Activated T-cell treated with anti-CD3 and anti-CD28 coated beads, Interleukin-2, amount 50 U/mL, for 1 hour (primary cell): ENCODE results near the gene TPP1.

Experiments used
- DNase-seq: peaks from one replicate; pipeline ENCODE4 v3.0.0-alpha.2; 2020

TPP1 gene

DNA sequence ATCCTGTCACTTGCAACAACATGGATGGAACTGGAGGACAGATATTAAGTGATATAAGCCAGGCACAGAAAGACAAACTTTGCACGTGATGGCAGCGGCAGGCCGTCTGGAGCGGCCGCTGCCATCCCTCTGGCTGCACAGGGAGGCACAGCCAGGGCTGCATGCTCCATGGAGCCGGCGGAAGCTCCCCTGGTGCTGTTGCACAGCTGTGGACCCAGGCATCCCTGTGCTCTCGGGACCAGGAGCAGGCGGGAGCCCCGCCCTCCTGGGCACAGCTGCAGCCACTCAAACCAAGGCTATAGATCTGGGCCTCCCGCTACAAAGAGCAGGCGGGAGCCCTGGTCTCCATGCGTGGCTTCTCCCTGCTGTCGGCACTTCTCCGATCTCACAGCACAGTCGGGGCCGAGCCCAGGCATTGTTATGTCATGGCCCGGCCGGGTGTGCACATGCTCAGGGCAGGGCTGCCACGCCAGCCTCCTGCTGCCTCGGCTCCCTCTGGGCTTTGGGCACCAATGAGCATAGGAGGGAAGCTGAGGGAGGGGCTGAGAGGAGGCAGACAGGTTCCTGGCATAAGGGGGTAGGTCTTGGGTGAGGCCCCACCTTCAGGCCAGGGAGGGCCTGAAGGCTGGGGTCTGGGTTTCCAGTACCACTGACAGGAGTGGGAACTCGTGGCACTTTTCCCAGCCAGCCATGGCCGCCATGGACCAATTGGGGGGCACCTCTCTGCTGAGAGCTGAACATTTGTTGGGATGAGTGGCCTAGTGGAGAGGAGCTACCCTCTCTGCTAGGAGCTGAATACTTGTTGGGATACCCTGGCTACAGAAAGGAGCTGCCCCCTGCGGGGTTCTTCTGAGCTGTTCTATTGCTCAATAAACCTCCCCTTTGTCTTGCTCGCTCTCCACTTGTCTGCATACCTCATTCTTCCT lies 32.5 kb downstream of the TPP1 start:
- DNase-seq = no peak

DNA sequence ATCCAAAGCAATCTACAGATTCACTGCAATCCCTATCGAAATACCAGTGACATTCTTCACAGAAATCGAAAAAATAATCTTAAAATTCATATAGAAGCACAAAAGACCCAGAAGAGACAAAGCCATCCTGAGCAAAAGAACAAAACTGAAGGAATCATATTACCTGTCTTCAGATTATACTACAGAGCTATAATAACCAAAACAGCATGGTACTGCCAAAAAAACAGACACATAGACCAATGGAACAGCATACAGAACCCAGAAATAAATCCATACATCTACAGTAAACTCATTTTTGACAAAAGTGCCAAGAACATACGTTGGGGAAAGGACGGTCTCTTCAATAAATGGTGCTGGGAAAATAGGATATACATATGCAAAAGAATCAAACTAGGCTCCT lies 34.7 kb downstream of the TPP1 start:
- DNase-seq = no peak

DNA sequence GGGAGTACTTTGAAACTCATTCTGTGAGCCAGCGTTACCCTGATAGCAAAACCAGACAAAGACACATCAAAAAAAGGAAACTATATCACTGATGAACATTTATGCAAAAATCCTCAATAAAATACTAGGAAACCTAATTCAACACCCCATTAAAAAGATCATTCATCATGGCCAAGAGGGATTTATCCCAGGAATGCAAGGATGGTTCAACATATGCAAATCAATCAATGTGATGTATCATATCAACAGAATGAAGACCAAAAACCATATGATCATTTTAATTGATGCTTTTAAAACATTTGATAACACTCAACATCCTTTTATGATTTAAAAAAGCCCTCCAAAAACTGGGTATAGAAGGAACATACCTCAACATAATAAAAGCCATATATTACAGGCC lies 35.6 kb downstream of the TPP1 start:
- DNase-seq = no peak

DNA sequence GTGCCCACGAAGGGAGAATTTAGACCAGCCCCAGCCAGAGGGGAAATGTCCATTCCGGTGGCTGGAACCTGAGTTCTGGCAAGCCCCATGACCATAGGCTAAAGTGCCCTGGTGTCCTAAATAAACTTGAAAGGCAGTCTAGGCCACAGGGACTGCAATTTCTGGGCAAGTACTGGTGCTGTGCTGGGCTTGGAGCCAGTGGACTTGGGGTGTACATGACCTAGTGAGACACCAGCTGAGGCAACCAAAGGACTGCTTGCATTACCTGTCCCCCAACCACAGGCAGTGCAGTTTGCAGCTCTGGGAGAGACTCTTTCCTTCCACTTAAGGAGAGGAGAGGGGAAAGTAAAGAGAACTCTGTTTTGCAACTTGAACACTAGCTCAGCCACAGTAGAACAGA lies 39.5 kb downstream of the TPP1 start:
- DNase-seq = no peak

DNA sequence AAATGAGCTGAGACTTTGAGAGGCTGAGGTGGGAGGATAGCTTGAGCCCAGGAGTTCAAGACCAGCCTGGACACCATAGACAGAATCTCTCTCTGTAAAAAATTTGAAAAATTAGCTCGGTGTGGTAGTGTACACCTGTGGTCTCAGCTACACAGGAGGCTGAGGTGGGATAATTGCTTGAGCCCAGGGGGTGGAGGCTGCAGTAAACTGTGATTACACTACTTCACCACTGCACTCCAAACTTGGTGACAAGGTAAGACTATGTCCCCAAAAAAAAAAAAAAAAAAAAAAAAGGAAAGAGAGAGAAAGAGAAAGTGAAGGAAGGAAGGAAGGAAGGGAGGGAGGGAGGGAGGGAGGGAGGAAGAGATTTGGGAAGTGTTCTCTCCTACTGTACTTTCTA lies 41.1 kb downstream of the TPP1 start:
- DNase-seq = no peak

DNA sequence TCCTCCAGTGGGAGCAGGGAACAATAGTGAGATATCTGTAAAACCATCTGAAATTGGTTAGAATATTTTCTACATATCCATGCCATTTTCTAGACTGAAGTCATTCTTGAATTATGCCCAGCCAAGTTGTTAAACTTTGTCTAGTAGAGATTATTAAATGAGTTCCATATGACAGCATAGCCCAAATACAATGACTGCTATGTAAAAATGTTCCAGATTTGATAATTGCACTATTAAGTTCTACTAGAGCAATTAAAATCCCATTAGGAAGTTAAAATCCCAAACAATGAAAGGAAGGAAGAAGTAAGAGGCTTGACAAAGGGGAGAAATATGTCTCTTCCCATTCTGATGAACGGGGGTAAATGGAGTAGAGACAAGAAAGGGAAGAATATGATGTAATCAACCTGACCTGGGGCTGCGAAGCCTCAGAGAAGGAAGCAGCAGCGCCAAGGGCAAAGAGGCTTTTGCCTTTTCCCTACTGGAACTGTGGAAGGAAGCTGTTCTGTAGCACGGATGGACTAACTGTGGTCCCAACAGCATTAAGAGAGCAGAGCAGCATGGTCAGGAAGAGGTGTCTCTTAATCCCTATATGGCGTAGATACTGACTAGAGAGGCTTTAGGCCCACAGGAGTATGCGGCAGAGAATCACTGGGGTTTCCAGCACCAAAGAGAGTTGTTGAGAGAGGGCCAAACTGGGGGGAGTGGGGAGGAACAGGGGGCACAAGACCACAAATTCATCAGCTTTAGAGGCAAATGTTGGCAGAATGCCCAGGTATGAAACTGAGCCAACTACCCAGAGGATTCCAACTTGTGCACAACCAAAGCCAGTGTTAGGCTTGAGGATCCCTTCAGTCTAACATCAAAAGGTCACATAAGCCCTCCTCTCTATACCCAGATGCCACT lies 42.5 kb downstream of the TPP1 start:
- DNase-seq = no peak

DNA sequence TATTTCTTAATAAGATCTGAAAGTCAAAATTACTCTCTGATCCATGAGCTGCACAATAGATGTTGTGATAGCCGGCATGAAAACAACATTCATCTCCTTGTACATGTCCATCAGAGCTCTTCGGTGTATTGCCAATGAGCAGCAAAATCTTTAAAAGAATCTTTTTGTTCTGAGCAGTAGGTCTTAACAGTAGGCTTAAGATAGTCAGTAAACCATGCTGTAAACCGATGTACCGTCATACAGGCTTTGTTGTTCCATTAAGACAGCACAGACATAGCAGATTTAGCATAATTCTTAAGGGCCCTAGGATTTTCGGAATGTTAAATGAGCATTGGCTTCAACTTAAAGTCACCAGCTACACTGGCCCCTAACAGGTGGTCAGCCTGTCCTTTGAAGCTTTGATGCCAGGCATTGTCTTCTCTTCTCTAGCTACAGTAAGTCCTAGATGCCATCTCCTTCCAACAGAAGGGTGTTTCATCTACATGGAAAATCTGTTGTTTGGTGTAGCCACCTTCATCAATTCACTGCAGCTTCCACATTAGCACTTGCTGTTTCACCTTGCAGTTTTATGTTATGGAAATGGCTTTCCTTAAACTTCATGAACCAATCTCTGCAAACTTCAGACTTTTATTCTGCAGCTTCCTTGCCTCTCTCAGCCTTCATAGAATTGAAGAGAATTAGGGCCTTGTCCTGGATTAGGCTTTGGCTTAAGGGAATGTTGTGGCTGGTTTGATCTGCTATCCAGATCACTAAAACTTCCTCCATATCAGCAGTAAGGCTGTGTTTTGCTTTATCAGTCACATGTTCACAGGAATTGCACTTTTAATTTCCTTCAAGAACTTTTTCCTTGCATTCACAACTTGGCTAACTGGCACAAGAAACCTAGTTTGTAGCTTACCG lies 44.2 kb downstream of the TPP1 start:
- DNase-seq = no peak

DNA sequence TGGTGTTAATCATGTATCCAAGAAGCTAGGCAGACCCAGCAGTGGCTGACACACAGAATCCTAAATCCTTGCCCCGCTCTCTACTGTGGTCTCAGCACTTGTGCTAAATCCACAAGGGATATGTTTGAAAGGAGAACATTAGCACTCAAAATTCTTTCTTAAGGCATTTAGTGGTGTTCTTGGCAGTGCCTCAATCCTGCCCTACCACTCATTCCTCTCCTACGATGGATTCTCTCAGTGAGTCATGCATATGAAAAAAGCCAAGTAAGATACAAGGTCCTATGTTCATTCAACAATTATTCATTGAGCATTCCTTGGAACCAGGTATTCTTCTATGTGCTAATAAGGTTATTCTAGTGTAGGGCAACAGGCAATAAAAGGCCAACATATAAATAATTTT lies 47.0 kb downstream of the TPP1 start:
- DNase-seq = no peak

DNA sequence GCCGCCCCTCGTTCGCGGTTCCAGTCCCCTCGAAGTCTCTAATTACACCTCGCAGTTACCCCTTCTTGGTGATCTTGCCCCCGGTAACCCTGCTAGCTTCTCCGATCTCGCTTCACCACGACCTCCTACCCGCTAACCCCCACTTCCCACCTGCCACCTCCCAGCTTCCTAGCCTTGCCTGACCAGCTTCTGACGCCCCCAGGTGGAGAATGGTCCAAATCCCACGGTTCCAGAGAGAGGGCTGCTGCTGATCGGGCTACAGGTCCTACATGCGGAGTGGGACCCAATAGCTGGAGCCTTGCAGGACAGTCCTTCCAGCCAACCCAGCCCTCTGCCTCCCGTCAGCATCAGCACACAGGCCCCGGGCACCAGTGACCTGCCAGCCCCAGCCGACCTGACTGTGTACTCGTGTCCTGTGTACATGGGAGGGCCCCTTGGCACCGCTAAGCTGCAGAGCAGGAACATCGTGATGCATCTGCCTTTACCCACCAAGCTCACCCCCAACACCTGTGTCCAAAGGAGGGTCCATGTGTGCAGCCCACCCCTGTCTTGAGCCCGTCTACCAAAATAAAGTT lies 47.7 kb downstream of the TPP1 start:
- no peak for DNase-seq

DNA sequence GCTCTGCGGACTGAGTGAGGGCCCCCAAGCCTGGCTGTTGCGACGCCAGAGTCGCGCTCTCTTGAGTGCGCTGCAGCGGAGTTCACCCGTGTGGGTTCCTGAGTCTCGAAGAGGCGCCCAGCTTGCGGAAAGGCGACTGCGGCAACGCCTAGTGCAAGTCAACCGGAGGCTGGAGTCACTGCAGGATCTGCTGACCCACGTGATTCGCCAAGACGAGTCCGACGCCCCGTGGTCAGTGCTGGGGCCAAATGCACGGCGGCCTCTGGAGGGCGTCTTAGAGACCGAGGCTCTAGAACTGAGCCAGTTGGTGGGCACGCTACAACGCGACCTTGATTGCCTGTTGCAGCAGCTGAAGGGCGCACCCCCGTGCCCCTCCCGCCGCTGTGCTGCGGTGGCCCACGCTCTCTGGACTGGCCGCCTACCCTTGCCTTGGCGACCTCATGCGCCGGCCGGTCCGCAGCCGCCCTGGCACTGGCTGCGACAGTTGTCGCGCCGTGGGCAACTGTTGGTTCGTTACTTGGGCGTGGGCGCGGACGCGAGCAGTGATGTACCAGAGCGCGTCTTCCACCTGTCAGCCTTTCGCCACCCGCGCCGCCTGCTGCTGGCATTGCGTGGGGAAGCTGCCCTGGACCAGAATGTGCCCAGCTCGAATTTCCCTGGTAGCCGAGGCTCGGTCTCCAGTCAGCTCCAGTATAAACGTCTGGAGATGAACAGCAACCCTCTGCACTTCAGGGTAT lies 48.4 kb downstream of the TPP1 start:
- no peak for DNase-seq

DNA sequence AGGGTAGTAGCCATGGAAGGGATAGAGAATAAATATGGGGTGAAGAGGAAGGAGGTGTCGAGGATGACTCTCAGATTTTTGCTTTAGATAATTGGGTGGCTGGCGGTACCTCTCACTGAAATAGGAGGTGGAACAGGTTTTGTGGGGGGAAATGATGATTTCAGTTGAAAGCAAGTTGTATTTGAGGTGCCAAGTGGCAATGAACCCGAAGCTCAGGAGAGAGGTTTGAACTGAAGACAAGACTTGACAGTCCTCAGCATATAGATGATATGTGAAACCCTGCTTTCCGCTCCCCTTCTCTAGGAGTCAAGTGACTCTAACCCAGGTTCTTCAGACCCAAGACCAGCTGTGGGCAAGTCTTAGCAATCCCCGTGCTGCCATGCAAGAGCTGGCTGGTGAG lies 49.5 kb downstream of the TPP1 start:
- DNase-seq = no peak

DNA sequence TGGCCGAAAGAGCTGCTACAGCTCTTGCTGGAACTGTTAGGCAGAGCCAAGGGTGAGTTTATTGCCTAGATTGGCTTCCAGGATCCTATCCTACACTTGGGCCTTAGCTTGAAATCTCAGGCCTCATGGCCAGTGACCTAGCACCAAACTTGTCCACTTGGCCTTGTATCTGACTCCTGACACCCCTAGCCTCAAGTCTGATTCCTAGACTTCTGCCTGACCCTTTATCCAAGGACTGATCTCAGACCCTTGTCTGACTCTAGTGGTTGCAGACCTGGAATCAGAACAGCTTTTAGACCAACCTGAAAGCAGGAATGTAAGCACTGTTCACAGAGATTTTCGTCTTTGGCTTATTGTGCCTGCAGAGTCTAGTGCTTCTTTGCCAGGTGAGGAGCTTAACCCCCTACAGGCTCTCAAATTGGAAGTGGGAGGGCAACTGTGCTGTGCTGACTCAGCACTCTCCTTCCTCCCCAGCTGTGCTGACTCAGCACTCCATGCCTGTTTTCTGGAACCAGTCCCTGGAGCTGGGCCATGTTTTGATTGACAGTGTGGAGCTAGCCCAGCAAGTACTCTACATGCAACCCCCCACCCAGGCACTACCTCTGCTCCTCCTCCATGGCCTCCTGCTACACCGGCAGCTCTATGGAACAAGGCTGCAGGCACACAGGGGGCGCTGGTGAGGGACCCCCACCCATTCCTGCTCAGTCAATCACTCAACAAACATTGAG lies 50.9 kb downstream of the TPP1 start:
- no peak for DNase-seq

DNA sequence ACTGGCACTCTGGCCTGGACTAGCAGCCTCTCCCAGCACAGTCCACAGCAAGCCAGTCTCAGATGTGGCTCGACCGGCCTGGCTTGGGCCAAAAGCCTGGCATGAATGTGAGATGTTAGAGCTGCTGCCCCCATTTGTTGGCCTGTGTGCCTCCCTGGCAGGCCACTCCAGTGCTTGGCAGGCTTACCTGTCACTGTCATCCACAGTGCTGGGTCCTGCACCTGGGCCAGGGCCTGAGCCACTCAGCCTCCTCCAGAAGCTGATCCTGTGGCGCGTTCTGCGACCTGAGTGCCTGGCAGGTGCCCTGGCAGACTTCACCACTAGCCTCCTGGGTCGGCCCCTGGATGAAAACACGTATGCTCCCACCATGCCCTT lies 51.9 kb downstream of the TPP1 start:
- no peak for DNase-seq

DNA sequence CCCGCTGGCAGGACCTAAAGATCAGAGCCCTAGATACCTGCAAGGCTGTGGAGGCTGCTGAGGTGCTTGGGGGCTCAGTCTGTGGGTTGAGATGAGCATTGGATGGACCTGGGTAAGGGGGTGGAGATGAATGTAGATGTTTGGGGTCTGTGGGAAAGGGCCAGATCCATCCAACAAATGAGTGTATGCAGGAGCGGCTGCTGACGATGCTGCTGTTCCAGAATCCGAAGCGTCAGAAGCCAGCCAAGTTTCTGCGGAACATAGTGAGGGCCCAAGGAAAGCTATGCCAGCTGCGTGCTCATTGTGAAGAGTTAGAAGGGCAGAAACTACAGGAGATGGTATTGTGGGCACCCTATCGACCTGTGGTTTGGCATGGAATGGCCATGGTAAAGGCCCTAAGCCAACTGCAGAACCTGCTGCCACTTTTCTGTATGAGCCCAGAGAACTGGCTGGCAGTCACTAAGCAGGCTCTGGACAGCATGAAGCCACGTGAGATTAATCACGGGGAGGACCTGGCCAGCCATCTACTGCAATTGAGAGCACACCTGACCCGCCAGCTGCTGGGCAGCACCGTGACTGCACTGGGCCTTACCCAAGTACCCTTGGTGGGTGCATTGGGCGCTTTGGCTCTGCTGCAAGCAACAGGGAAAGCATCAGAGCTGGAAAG lies 52.4 kb downstream of the TPP1 start:
- no peak for DNase-seq

DNA sequence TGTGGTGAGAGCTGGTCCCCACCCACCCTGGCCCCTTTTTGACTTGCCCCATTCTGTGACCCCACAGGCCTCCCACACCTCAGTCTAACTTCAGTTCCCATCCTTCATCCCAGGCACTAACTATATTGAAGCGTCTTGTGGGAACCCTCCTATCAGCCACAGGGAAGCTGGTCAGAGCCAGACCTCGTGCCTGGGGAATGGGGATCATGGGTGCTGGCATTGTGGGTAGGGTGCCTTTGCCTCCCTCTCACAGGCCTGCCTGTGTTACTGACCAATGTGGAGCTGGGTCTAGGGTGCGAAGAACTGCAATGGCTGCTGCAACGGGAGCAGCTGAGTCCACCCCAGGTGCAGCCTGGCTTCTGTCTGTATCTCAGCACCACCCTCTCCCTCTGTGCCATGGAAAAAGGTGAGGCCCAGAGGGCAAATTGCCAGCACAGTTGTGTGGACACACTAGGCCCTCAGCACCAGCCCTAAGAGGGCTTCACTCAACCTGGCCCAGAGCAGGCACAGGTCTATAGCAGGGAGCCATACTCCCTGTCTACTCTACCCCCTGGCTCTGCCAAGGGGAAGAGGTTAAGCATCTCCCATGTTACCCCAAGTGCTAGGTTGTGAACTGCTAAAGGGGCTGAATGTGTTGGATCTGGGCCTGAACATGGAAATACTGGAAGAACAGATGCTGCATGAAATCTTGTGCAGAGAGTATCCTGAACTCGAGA lies 53.1 kb downstream of the TPP1 start:
- DNase-seq = no peak

DNA sequence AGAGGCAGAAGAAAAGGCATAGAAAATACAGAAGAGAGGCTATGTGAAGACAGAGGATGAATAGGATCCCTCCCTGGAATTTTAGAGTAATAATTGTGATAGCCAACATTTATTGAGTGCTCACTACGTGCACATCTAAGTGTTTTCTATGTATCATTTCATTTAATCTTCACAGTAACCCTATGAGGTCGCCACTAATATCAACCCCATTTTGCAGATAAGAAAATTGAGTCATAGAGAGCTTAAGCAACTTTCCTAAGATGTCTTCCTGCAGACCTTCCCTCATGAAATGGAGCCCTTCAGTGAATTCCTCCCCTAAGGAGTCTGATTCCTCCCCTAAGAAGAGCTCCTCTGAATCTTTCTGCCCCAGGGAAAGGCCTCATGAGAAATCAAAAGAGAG lies 53.9 kb downstream of the TPP1 start:
- DNase-seq = no peak

DNA sequence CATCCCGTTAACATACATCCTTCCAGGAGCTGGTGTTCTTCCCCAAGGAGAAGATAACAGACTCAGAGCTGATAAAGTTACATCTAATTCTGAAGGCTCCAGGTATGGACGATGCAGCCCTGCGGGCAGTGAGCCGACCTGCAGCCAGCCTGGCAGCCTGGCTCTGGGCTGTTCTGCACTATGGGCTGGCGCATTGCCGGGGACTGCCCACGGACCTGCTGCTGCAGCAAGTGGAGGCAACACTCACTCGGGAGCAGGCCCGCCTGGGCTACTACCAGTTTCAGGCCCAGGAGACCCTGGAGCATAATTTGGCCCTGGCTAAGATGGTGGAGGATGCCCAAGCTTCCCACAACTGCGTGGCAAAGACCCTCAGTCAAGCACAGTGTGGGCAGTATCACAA lies 55.6 kb downstream of the TPP1 start:
- no peak for DNase-seq

DNA sequence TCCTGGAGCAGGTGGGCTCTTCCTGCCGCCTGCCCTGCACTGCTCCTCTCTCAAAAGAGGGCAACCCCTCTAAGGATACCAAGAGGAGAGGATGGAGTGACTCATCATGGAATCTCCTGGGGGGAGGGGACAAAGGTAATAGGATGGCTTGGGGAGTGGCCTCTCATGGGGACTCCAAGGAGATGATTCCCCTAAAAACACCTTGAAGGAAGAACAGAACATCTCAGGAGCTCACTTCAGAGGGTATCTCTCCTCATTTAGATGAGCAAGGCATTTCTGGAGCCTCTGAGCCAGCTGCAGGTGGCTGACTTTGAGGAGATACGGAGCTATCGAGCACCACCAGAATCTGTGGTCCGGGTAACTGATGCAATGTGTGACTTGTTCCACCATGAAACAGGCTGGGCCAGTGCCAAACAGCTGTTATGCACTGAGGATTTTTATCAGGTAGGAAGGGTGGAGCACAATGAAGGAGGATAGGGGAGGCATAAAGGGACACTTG lies 56.1 kb downstream of the TPP1 start:
- DNase-seq = no peak
